Endothelial cell of umbilical vein (primary cell): ENCODE data around the gene SIGLEC7. TPM values are rescaled to one million over a fixed set of nuclear protein-coding genes. Genes with fewer than 3 reads are reported as not detected.
A peak's percentile ranks its signal among the peaks of the same experiment; 100 is the strongest.

Source experiments
- BruUV-seq: library from RNA; stranded (reverse); fragments of 400-500 nt; replicated peaks from 2 replicates; lab custom pipeline; 2021; lab: Mats Ljungman, UMichigan
- CTCF ChIA-PET: fragments of 300-600, 350-600 bp; sonication (Branson Sonifier 250); formaldehyde crosslinking; loops from one replicate; lab custom pipeline; 2021; ENCODE audit warnings: antibody characterized with exemption, inconsistent platforms; lab: Charles Lee
- POLR2A ChIA-PET: fragments of 300-600, 350-600 bp; sonication (Branson Sonifier 250); formaldehyde crosslinking; loops from one replicate; lab custom pipeline; 2021; ENCODE audit warnings: antibody characterized with exemption, inconsistent platforms; lab: Charles Lee
- DNase-seq: peaks from one replicate; pipeline ENCODE4 v3.0.0-alpha.2; 2011; ENCODE audit warnings: low read depth, low spot score
- FAIRE-seq: peaks from 2 replicates; lab custom pipeline; 2011; peaks lifted over from hg19 to GRCh38; lab: Jason Lieb, UNC
- H2AFZ ChIP-seq: 2 replicates; pipeline ENCODE4 v1.6.0; 2012; ENCODE audit warnings: low read depth, low read length, control low read depth, inconsistent platforms
- H3K27ac ChIP-seq: 2 replicates; pipeline ENCODE4 v1.5.1; 2011; ENCODE audit warnings: low read depth, mild to moderate bottlenecking, control low read depth, low read length, moderate library complexity; ENCODE audit not compliant: insufficient read depth
- H3K27me3 ChIP-seq, 2 experiments: 2 replicates each; pipeline versions ENCODE4 v1.6.0 to v1.6.1; 2011; ENCODE audit warnings: low read length in 2 of 2, mixed read lengths in 1 of 2; ENCODE audit not compliant: control insufficient read depth in 2 of 2, insufficient read depth in 2 of 2
- H3K36me3 ChIP-seq, 2 experiments: 2 replicates in 1 of 2; 3 replicates in 1 of 2; pipeline ENCODE4 v1.5.1; 2011; ENCODE audit warnings: low read length in 2 of 2, mild to moderate bottlenecking in 1 of 2, moderate library complexity in 1 of 2; ENCODE audit not compliant: control insufficient read depth in 2 of 2, insufficient read depth in 2 of 2; ENCODE audit errors: extremely low read depth in 1 of 2
- H3K4me1 ChIP-seq: 3 replicates; pipeline ENCODE4 v1.5.1; 2011; ENCODE audit warnings: mild to moderate bottlenecking, low read length; ENCODE audit not compliant: control insufficient read depth, insufficient read depth; ENCODE audit errors: extremely low read depth
- H3K4me2 ChIP-seq: 2 replicates; pipeline ENCODE4 v1.6.1; 2011; ENCODE audit warnings: low read length, control low read depth, mixed read lengths; ENCODE audit not compliant: insufficient read depth
- H3K4me3 ChIP-seq, 3 experiments: fragments of 200-600 bp in 1 of 3; sonication (generic), shearing (Covaris generic) in 1 of 3; replicated peaks in 1 of 3; 2 replicates each; pipeline ENCODE4 v1.5.1; 2011 to 2016; ENCODE audit warnings: control low read depth in 3 of 3, low read length in 3 of 3, mild to moderate bottlenecking in 2 of 3, inconsistent platforms in 1 of 3, low read depth in 1 of 3, moderate library complexity in 1 of 3; ENCODE audit not compliant: insufficient read depth in 1 of 3
- H3K79me2 ChIP-seq: 2 replicates; pipeline ENCODE4 v1.6.0; 2012; ENCODE audit warnings: low read length, inconsistent platforms; ENCODE audit not compliant: control insufficient read depth, insufficient read depth
- H3K9ac ChIP-seq: replicated peaks from 2 replicates; pipeline ENCODE3; 2011; ENCODE audit warnings: low read length, control low read depth; ENCODE audit not compliant: insufficient read depth; ENCODE audit errors: extremely low read depth
- H3K9me1 ChIP-seq: replicated peaks from 3 replicates; pipeline ENCODE4 v1.6.0; 2011; ENCODE audit warnings: mild to moderate bottlenecking, low read length; ENCODE audit not compliant: control insufficient read depth, insufficient read depth; ENCODE audit errors: extremely low read depth
- H3K9me3 ChIP-seq: replicated peaks from 2 replicates; pipeline ENCODE4 v1.5.1; 2012; ENCODE audit warnings: low read length, inconsistent platforms; ENCODE audit not compliant: control insufficient read depth, insufficient read depth
- H4K20me1 ChIP-seq: replicated peaks from 2 replicates; pipeline ENCODE3; 2011; ENCODE audit warnings: mild to moderate bottlenecking, low read length; ENCODE audit not compliant: control insufficient read depth, insufficient read depth; ENCODE audit errors: extremely low read depth
- CTCF ChIP-seq, 2 donors: IDR thresholded peaks; 1 replicate in 1 of 2; 2 replicates in 1 of 2; pipeline ENCODE4 v1.5.1; 2011; ENCODE audit warnings: low read length in 2 of 2, mild to moderate bottlenecking in 2 of 2, moderate library complexity in 2 of 2, control low read depth in 1 of 2, inconsistent platforms in 1 of 2, low read depth in 1 of 2; ENCODE audit not compliant: insufficient read depth in 1 of 2; ENCODE audit errors: extremely low read depth in 1 of 2
- EZH2 ChIP-seq: IDR thresholded peaks from 2 replicates; pipeline ENCODE4 v1.6.1; 2012; ENCODE audit warnings: borderline replicate concordance, low read depth, mild to moderate bottlenecking, moderate library complexity, low read length, inconsistent platforms; ENCODE audit not compliant: severe bottlenecking
- FOS ChIP-seq: IDR thresholded peaks from 2 replicates; pipeline ENCODE4 v1.6.1; 2011; ENCODE audit warnings: mild to moderate bottlenecking, low read length, moderate library complexity, borderline replicate concordance; ENCODE audit not compliant: insufficient read depth
- GATA2 ChIP-seq: IDR thresholded peaks from 2 replicates; pipeline ENCODE4 v1.7.0; 2011; ENCODE audit warnings: low read depth, mild to moderate bottlenecking, moderate library complexity, mixed read lengths, low read length; ENCODE audit not compliant: insufficient read length, insufficient read depth
- MAX ChIP-seq: IDR thresholded peaks from 2 replicates; pipeline ENCODE4 v1.6.1; 2011; ENCODE audit not compliant: insufficient read depth, insufficient read length
- MYC ChIP-seq: IDR thresholded peaks from one replicate; pipeline ENCODE4 v1.6.1; 2011; ENCODE audit warnings: mild to moderate bottlenecking, low read depth, low read length
- POLR2A ChIP-seq: IDR thresholded peaks from 2 replicates; pipeline ENCODE4 v1.6.1; 2012; ENCODE audit warnings: low read depth, mild to moderate bottlenecking, control low read depth, low read length
- POLR2AphosphoS5 ChIP-seq: IDR thresholded peaks from 2 replicates; pipeline ENCODE4 v1.6.1; 2012; ENCODE audit warnings: low read depth, mild to moderate bottlenecking, control low read depth, low read length, moderate library complexity; ENCODE audit not compliant: insufficient read depth
- dilution Hi-C: fragments of 300-500 bp; cut with MboI; formaldehyde crosslinking; loops from one replicate; pipeline ENCODE4 v1.15.0; 2019; ENCODE audit warnings: low sequenced_read_pairs; ENCODE audit not compliant: extremely low pct_ligation_motif_present
- intact Hi-C: fragments of 100-400 bp; cut with micrococcal nuclease; formaldehyde crosslinking; loops from one replicate; pipeline ENCODE4 v1.10.0; 2022
- polyA plus RNA-seq, 4 experiments: library from polyadenylated mRNA; depleted of rRNA in 3 of 4; stranded (reverse) in 3 of 4; unstranded in 1 of 4; fragments of >200 nt; gene quantifications; 2 replicates each; pipeline versions ENCODE4 v1.2.1 to v1.2.3, GENCODE V29; 2011 to 2012; ENCODE audit warnings: missing spikeins in 1 of 4
- total RNA-seq: library from RNA; stranded (reverse); gene quantifications from 2 replicates; pipeline ENCODE4 v1.2.3, GENCODE V29; 2021

Gene SIGLEC7
- total and polyA plus RNA-seq, 2 donors (not counting 3 experiments of a cell fraction or from before 2014, with no cell fraction given): not detected

GRCh38 chr19:51127032-51127431 is 15.1 kb upstream of the SIGLEC7 start:
- no peak overlapping the region for H3K4me2 ChIP-seq
- H3K27me3 ChIP-seq: no peaks in the 10 kb centered on the region
- H2AFZ ChIP-seq: no peak overlapping the region
- no peak for DNase-seq
- FAIRE-seq: no peak
- dilution Hi-C loops: no loop called here
- intact Hi-C loops: no loop called here
- H3K4me1 ChIP-seq: peaks cover 8% of the 10 kb centered on the region
- H4K20me1 ChIP-seq: no peaks in the 10 kb centered on the region
- no TSS peak for BruUV-seq
- H3K27ac ChIP-seq: no peak overlapping the region
- H3K36me3 ChIP-seq: no peaks in the 10 kb centered on the region
- TF ChIP-seq GATA2 (no peak), EZH2 (no peak), POLR2AphosphoS5 (no peak), MYC (no peak), MAX (no peak), POLR2A (no peak)
- H3K9me1 ChIP-seq: no peaks in the 10 kb centered on the region
- POLR2A ChIA-PET: no interaction called here
- no peaks in the 10 kb centered on the region for H3K79me2 ChIP-seq
- CTCF ChIA-PET: interaction anchor here (1.9 kb wide), 1 partner anchor 106 kb away, joined by 5 read pairs; no protein-coding TSS in a partner anchor
- no peak overlapping the region for H3K4me3 ChIP-seq
- no peak overlapping the region for H3K9ac ChIP-seq
- no peaks in the 10 kb centered on the region for H3K9me3 ChIP-seq

- intact Hi-C loops: no loop called here
- ChIA-PET CTCF (interaction anchor here (1.9 kb wide), 1 partner anchor 107 kb away, joined by 5 read pairs; no protein-coding TSS in a partner anchor), POLR2A (no interaction called here)
- dilution Hi-C loops: no loop called here
- BruUV-seq: no TSS peak
- Histone ChIP-seq H4K20me1 (no peaks in the 10 kb centered on the region), H3K4me2 (no peak overlapping the region), H3K36me3 (no peaks in the 10 kb centered on the region), H3K4me3 (no peak overlapping the region), H3K79me2 (no peaks in the 10 kb centered on the region), H3K9ac (no peak overlapping the region), H3K27me3 (no peaks in the 10 kb centered on the region), H3K9me1 (no peaks in the 10 kb centered on the region), H2AFZ (no peak overlapping the region), H3K4me1 (peaks cover 8% of the 10 kb centered on the region), H3K27ac (no peak overlapping the region), H3K9me3 (no peaks in the 10 kb centered on the region)
- FAIRE-seq: peak; percentile 48
- TF ChIP-seq EZH2 (no peak), CTCF (IDR thresholded peaks at IDR 0.05; ENCODE audit: extremely low read depth in 1 of 2, insufficient read depth in 1 of 2, low read depth in 1 of 2, low read length in 2 of 2) (no peak), MYC (no peak), GATA2 (no peak), FOS (peak; percentile 29)
- no peak for DNase-seq
Observed at GRCh38 chr19:51127755-51128154, 14.3 kb upstream of the SIGLEC7 start.
